DOHH2 (cell line): ENCODE data around the gene OAT.

Experiments used
- H3F3A ChIP-seq: fragments of 200-600 bp; sonication (generic), shearing (Covaris generic); 2 replicates; pipeline ENCODE4 v1.6.0; 2016; ENCODE audit warnings: antibody characterized with exemption, mild to moderate bottlenecking; ENCODE audit not compliant: control insufficient read depth, insufficient read depth
- H3K27ac ChIP-seq: fragments of 200-600 bp; sonication (generic); 2 replicates; pipeline ENCODE4 v1.5.1; 2014; ENCODE audit warnings: low read depth, mild to moderate bottlenecking, low read length, moderate library complexity
- H3K27me3 ChIP-seq: fragments of 200-600 bp; sonication (generic); 2 replicates; pipeline ENCODE4 v1.6.1; 2014; ENCODE audit warnings: mild to moderate bottlenecking, low read length, mixed read lengths; ENCODE audit not compliant: control insufficient read depth
- H3K36me3 ChIP-seq: fragments of 200-600 bp; sonication (generic); 2 replicates; pipeline ENCODE4 v1.6.1; 2014; ENCODE audit warnings: mild to moderate bottlenecking, low read length, moderate library complexity, mixed read lengths; ENCODE audit not compliant: control insufficient read depth
- H3K4me1 ChIP-seq: fragments of 200-600 bp; sonication (generic); 2 replicates; pipeline ENCODE4 v1.6.1; 2014; ENCODE audit warnings: mild to moderate bottlenecking, low read length, mixed read lengths; ENCODE audit not compliant: control insufficient read depth
- H3K4me2 ChIP-seq: fragments of 200-600 bp; sonication (generic); 2 replicates; pipeline ENCODE4 v1.6.0; 2014; ENCODE audit warnings: mild to moderate bottlenecking, low read length, moderate library complexity
- H3K4me3 ChIP-seq: fragments of 200-600 bp; sonication (generic); 2 replicates; pipeline ENCODE4 v1.5.1; 2014; ENCODE audit warnings: mild to moderate bottlenecking, low read length, mixed read lengths
- H3K79me2 ChIP-seq: fragments of 200-600 bp; sonication (generic); 2 replicates; pipeline ENCODE4 v1.6.1; 2014; ENCODE audit warnings: mild to moderate bottlenecking, low read length, mixed read lengths; ENCODE audit not compliant: control insufficient read depth
- H3K9me2 ChIP-seq: fragments of 200-600 bp; sonication (generic); replicated peaks from 2 replicates; pipeline ENCODE4 v1.6.1; 2014; ENCODE audit warnings: mild to moderate bottlenecking, low read length, mixed read lengths; ENCODE audit not compliant: control insufficient read depth
- H3K9me3 ChIP-seq: fragments of 200-600 bp; sonication (generic); 2 replicates; pipeline ENCODE4 v1.6.1; 2014; ENCODE audit warnings: antibody characterized with exemption, low read length, mixed read lengths; ENCODE audit not compliant: control insufficient read depth, insufficient read depth
- H4K20me1 ChIP-seq: fragments of 200-600 bp; sonication (generic); 2 replicates; pipeline ENCODE4 v1.6.0; 2014; ENCODE audit warnings: low read depth, mild to moderate bottlenecking, antibody characterized with exemption, low read length, moderate library complexity; ENCODE audit not compliant: control insufficient read depth, insufficient read depth
- CTCF ChIP-seq: fragments of 200-600 bp; sonication (generic); IDR thresholded peaks from one replicate; pipeline ENCODE4 v1.5.1; 2014; ENCODE audit warnings: antibody characterized with exemption, mild to moderate bottlenecking, low read depth, low read length; ENCODE audit not compliant: poor library complexity, severe bottlenecking
- EZH2phosphoT487 ChIP-seq: fragments of 200-600 bp; sonication (generic); IDR thresholded peaks from 2 replicates; pipeline ENCODE4 v1.6.1; 2017; ENCODE audit warnings: borderline replicate concordance, mild to moderate bottlenecking, antibody characterized with exemption, low read length, moderate library complexity, mixed read lengths

Gene OAT

GRCh38 chr10:124458889-124459288, 40.2 kb upstream of the OAT start:
- Histone ChIP-seq H3K9me2 (no peaks in the 10 kb centered on the region), H3K4me3 (no peak overlapping the region), H3K27me3 (peaks cover 32% of the 10 kb centered on the region), H4K20me1 (no peaks in the 10 kb centered on the region), H3K9me3 (no peaks in the 10 kb centered on the region), H3K36me3 (no peaks in the 10 kb centered on the region), H3K4me1 (peaks cover 9% of the 10 kb centered on the region), H3K4me2 (no peak overlapping the region), H3F3A (no peaks in the 10 kb centered on the region), H3K27ac (no peak overlapping the region), H3K79me2 (no peaks in the 10 kb centered on the region)
- TF ChIP-seq EZH2phosphoT487 = no peak
- TF ChIP-seq CTCF = no peak

GRCh38 chr10:124458473-124458872, 39.8 kb upstream of the OAT start:
- Histone ChIP-seq H3K4me1 (peaks cover 9% of the 10 kb centered on the region), H3K9me3 (no peaks in the 10 kb centered on the region)

GRCh38 chr10:124455441-124455840, 36.7 kb upstream of the OAT start:
- Histone ChIP-seq H3K79me2 (no peaks in the 10 kb centered on the region), H3K27ac (no peak overlapping the region), H4K20me1 (no peaks in the 10 kb centered on the region), H3K4me3 (no peak overlapping the region), H3K36me3 (no peaks in the 10 kb centered on the region), H3K27me3 (peaks cover 53% of the 10 kb centered on the region), H3K4me2 (no peak overlapping the region), H3K9me3 (no peaks in the 10 kb centered on the region), H3K4me1 (no peaks in the 10 kb centered on the region), H3K9me2 (no peaks in the 10 kb centered on the region), H3F3A (no peaks in the 10 kb centered on the region)
- TF ChIP-seq CTCF = no peak
- no peak for TF ChIP-seq EZH2phosphoT487

More at GRCh38 chr10:124458473-124458872, 39.8 kb upstream of the OAT start:
- Histone ChIP-seq H3K4me3 (no peak overlapping the region), H3K27ac (no peak overlapping the region), H3F3A (no peaks in the 10 kb centered on the region), H3K9me2 (no peaks in the 10 kb centered on the region), H3K79me2 (no peaks in the 10 kb centered on the region), H3K27me3 (peaks cover 36% of the 10 kb centered on the region), H4K20me1 (no peaks in the 10 kb centered on the region), H3K36me3 (no peaks in the 10 kb centered on the region), H3K4me2 (no peak overlapping the region)
- TF ChIP-seq CTCF = no peak
- TF ChIP-seq EZH2phosphoT487 = no peak
